Caco-2 (cell line): ENCODE data around the gene KLF13. TPM values are rescaled to one million over a fixed set of nuclear protein-coding genes. Genes with fewer than 3 reads are reported as not detected.
A peak's percentile ranks its signal among the peaks of the same experiment; 100 is the strongest.

Experiments used
- BruUV-seq: library from RNA; stranded (reverse); fragments of 400-500 nt; replicated peaks from 2 replicates; lab custom pipeline; 2021; lab: Mats Ljungman, UMichigan
- CTCF ChIA-PET: fragments of 300-600 bp; sonication (Branson Sonifier 250); formaldehyde crosslinking; loops from one replicate; lab custom pipeline; 2022; ENCODE audit warnings: antibody characterized with exemption; lab: Charles Lee
- POLR2A ChIA-PET: fragments of 300-600 bp; sonication (Branson Sonifier 250); formaldehyde crosslinking; loops from one replicate; lab custom pipeline; 2022; ENCODE audit warnings: antibody characterized with exemption; lab: Charles Lee
- DNase-seq, 2 experiments: peaks; one replicate each; pipeline versions ENCODE4 v3.0.0 to v3.0.0-alpha.2; 2020 to 2022
- H3K27me3 ChIP-seq: replicated peaks from 2 replicates; pipeline ENCODE4 v1.6.0; 2011; ENCODE audit warnings: low read length; ENCODE audit not compliant: control insufficient read depth, insufficient read depth
- H3K36me3 ChIP-seq: 2 replicates; pipeline ENCODE4 v1.5.1; 2011; ENCODE audit warnings: low read length; ENCODE audit not compliant: control insufficient read depth, insufficient read depth
- H3K4me1 ChIP-seq: fragments of 250-450 bp; sonication (Bioruptor Pico); 2 replicates; pipeline ENCODE4 v1.5.1; 2020; ENCODE audit warnings: mild to moderate bottlenecking
- H3K4me3 ChIP-seq: 2 replicates; pipeline ENCODE4 v1.5.1; 2011; ENCODE audit warnings: low read depth, mild to moderate bottlenecking, control low read depth, low read length
- H3K9me3 ChIP-seq: fragments of 250-450 bp; sonication (Bioruptor Pico); 2 replicates; pipeline ENCODE4 v1.5.1; 2020; ENCODE audit warnings: mild to moderate bottlenecking, moderate library complexity
- H3K27ac Mint-ChIP-seq: one replicate; pipeline ENCODE4 v1.8.0; 2022; ENCODE audit warnings: mixed read lengths; ENCODE audit not compliant: unreplicated experiment
- H3K27me3 Mint-ChIP-seq: one replicate; pipeline ENCODE4 v1.8.0; 2022; ENCODE audit warnings: mixed read lengths; ENCODE audit not compliant: insufficient read depth, unreplicated experiment
- H3K36me3 Mint-ChIP-seq: one replicate; pipeline ENCODE4 v1.8.0; 2022; ENCODE audit warnings: mild to moderate bottlenecking, mixed read lengths; ENCODE audit not compliant: insufficient read depth, unreplicated experiment
- H3K4me1 Mint-ChIP-seq: one replicate; pipeline ENCODE4 v1.8.0; 2022; ENCODE audit warnings: low read depth, mixed read lengths; ENCODE audit not compliant: unreplicated experiment
- H3K4me3 Mint-ChIP-seq: one replicate; pipeline ENCODE4 v1.8.0; 2022; ENCODE audit warnings: mild to moderate bottlenecking, moderate library complexity, mixed read lengths; ENCODE audit not compliant: unreplicated experiment
- H3K9me3 Mint-ChIP-seq: one replicate; pipeline ENCODE4 v1.8.0; 2022; ENCODE audit warnings: mixed read lengths; ENCODE audit not compliant: unreplicated experiment
- CTCF ChIP-seq, 2 experiments: fragments of 200-600 bp in 1 of 2; IDR thresholded peaks; 1 replicate in 1 of 2; 2 replicates in 1 of 2; pipeline versions ENCODE4 v1.5.1 to v1.8.0; 2011 to 2022; ENCODE audit warnings: antibody characterized with exemption in 1 of 2, control low read depth in 1 of 2, inconsistent platforms in 1 of 2, low read depth in 1 of 2, low read length in 1 of 2, mild to moderate bottlenecking in 1 of 2, moderate library complexity in 1 of 2; ENCODE audit not compliant: insufficient read depth in 1 of 2, severe bottlenecking in 1 of 2, unreplicated experiment in 1 of 2
- intact Hi-C: fragments of 100-400 bp; cut with micrococcal nuclease; formaldehyde crosslinking; loops from one replicate; pipeline ENCODE4 v1.10.0; 2022; ENCODE audit not compliant: unreplicated experiment
- total RNA-seq: library from RNA; stranded (reverse); gene quantifications from 2 replicates; pipeline ENCODE4 v1.2.3, GENCODE V29; 2022

Gene KLF13
- total RNA-seq, 1 experiment from 2014 or later = 18.8 TPM

- Mint-ChIP-seq H3K4me1 (no peaks in the 10 kb centered on the region), H3K36me3 (no peaks in the 10 kb centered on the region), H3K4me3 (no peak overlapping the region), H3K27me3 (no peaks in the 10 kb centered on the region), H3K27ac (peak overlapping the region; percentile 53), H3K9me3 (no peaks in the 10 kb centered on the region)
- H3K4me3 ChIP-seq = no peak overlapping the region
- H3K36me3 ChIP-seq = peaks cover 2% of the 10 kb centered on the region; the same call in 1 of the 2 replicates
- no peak for TF ChIP-seq CTCF (IDR thresholded peaks at IDR 0.05; ENCODE audit: insufficient read depth in 1 of 2, low read depth in 1 of 2, low read length in 1 of 2, severe bottlenecking in 1 of 2, unreplicated experiment in 1 of 2)
- ChIA-PET CTCF (no interaction called here), POLR2A (no interaction called here)
- DNase-seq = no peak
- H3K9me3 ChIP-seq = no peaks in the 10 kb centered on the region
- BruUV-seq = no TSS peak
- peaks cover 13% of the 10 kb centered on the region for H3K4me1 ChIP-seq
- intact Hi-C loops = no loop called here
- no peaks in the 10 kb centered on the region for H3K27me3 ChIP-seq
Observed at GRCh38 chr15:31345606-31346366, 19.2 kb downstream of the KLF13 start.

DNA sequence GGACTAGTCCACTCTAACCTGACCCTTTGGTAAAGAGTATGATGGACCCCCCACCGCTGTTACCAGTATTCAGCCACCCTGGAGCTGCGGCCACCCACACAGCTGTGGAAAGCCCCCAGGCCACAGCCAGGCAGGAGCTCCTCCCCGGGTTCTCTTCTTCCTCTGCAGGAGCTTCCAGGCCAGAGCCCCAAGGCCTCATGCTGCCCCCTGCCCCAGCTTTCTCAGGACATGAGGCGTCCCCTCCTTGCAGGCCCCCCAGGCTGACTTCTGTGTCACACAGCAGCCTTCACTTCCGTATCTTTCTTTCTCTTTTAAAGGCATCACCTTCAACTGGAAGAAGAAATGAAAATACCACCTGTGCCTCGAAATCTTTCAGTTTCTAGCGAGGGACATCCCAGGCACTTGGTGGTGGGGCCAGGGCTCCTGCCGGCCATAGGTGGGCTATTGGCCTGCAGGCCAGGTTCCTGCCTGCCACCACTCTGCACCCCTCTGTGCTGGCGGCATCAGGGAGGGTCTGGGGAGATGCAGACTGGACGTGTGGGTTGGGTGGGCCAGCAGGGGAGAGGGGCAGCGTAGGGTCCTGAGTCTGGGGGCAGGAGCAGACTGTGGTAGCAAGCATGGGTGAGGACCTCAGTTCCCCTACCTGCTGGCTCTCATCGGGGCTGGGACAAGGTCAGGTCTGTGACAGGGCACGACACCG, 19.9 kb downstream of the KLF13 start:
- peaks cover 2% of the 10 kb centered on the region; the same call in 1 of the 2 replicates for H3K36me3 ChIP-seq
- H3K9me3 ChIP-seq = no peaks in the 10 kb centered on the region
- no peak for DNase-seq
- H3K4me3 ChIP-seq = no peak overlapping the region
- H3K9me3 Mint-ChIP-seq = no peaks in the 10 kb centered on the region
- intact Hi-C loops = no loop called here
- H3K4me3 Mint-ChIP-seq = no peak overlapping the region
- H3K27me3 ChIP-seq = no peaks in the 10 kb centered on the region
- TF ChIP-seq CTCF (IDR thresholded peaks at IDR 0.05; ENCODE audit: insufficient read depth in 1 of 2, low read depth in 1 of 2, low read length in 1 of 2, severe bottlenecking in 1 of 2, unreplicated experiment in 1 of 2) = no peak
- ChIA-PET CTCF (no interaction called here), POLR2A (no interaction called here)
- H3K4me1 ChIP-seq = peaks cover 13% of the 10 kb centered on the region
- H3K27me3 Mint-ChIP-seq = no peaks in the 10 kb centered on the region
- peak overlapping the region; percentile 53 for H3K27ac Mint-ChIP-seq
- BruUV-seq = no TSS peak
- no peaks in the 10 kb centered on the region for H3K36me3 Mint-ChIP-seq
- no peaks in the 10 kb centered on the region for H3K4me1 Mint-ChIP-seq

DNA sequence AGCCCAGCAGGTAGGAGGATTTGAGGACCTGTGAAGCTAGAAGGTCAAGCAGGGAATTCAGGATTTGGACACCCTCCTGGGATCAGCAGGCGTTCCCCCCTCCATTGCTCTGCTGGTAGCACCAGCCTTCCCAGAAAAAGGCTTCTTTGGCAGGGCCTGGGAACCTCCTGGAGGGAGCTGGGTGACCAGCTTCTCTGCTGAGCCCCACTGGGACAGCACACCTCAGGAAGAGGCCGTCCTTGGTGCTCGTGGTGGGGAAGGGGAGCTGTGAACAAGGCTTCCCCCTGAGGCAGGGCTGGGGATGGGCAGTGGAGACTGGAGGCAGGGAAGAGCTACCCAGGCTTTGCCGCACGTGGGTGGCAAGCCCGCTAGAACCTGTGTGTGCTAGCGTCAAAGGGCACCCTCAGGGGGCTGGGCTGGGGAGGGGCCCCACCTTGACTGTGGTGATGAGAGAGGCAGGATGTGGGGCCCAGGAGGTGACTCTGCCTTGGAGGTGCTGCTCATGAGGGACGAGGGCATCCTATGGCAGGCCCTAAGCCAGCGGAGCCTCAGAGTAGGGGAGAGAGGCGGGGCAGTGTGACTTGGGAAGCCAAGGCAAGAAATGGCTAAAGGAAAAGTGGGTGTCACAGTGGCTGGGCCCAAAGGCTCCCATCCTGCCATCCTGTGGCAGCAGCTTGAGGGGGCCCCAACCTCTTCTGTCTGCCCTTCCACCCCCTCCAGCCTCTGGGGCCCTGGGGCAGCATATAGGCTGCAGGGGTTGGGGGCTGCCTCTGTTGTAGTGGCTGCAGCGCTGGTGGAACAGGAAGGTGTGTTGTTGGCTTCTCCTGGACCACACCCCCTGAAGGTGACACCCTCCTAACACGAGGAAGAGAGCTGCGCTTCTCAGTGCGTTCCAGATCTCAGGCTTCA, 20.7 kb downstream of the KLF13 start:
- Mint-ChIP-seq H3K27me3 (no peaks in the 10 kb centered on the region), H3K27ac (no peak overlapping the region), H3K36me3 (no peaks in the 10 kb centered on the region), H3K9me3 (no peaks in the 10 kb centered on the region), H3K4me1 (no peaks in the 10 kb centered on the region), H3K4me3 (no peak overlapping the region)
- Histone ChIP-seq H3K4me3 (no peak overlapping the region), H3K27me3 (no peaks in the 10 kb centered on the region), H3K9me3 (no peaks in the 10 kb centered on the region), H3K36me3 (peaks cover 2% of the 10 kb centered on the region; the same call in 1 of the 2 replicates), H3K4me1 (peaks cover 13% of the 10 kb centered on the region)
- intact Hi-C loops = no loop called here
- no TSS peak for BruUV-seq
- CTCF ChIA-PET = no interaction called here
- POLR2A ChIA-PET = no interaction called here
- no peak for DNase-seq
- no peak for TF ChIP-seq CTCF (IDR thresholded peaks at IDR 0.05; ENCODE audit: insufficient read depth in 1 of 2, low read depth in 1 of 2, low read length in 1 of 2, severe bottlenecking in 1 of 2, unreplicated experiment in 1 of 2)
